GM21786 (cell line): ENCODE measurements around the gene POU2F1.

Source experiments
- ATAC-seq: cut with Tn5 transposase; IDR thresholded peaks from one replicate; pipeline ENCODE4 v1.9.1; 2021; ENCODE audit not compliant: unreplicated experiment

Gene POU2F1

DNA sequence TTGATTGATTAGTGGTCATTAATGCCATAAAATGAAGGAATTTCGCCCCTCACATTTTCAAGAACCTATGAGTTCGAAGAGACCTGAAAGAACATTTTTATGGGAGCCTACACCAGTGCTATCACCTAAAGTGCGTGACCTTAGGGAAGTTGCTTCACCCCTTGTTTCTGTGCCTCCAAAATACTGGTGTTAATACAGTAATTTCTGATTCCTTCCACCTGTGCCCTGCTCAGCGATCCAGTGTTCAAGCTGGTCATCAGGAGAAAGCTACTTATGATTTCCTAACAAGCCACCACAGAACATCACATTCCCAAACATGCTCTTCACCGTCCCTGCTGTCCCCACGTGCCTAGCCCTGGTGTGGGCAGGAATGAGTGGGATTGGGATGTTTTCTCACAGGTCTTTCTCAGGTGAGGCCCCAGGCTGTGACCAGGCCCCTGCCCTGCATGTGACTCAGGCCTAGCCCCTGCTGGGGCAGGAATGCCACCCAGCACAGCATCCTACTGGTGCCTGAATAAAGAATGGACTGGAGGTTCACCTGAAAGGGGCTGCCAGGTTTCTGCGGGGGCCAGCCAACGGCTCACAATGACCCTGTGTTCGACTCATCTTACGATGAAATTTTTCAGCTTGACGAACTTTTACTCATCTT, 237.4 kb downstream of the POU2F1 start:
- no peak for ATAC-seq

DNA sequence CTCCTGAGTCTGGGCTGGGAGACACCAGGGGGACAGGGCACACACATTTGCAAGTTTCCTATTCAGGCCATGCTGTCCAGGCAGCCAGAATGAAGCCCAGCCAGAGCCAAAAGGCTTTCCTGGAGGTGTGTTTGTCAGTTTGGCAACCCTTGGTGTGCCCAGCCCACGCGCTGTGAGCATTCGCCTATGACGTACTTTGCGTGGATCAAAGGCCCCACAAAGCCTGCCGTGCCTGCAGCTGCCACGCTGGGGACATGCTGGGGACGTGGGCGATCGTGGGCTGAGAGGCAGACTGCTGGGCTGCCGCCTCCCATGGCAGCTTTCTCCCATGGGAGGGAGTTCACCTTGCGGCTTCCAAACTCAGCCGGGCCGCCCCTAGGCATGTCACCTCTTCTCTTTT, 240.2 kb downstream of the POU2F1 start:
- no peak for ATAC-seq

DNA sequence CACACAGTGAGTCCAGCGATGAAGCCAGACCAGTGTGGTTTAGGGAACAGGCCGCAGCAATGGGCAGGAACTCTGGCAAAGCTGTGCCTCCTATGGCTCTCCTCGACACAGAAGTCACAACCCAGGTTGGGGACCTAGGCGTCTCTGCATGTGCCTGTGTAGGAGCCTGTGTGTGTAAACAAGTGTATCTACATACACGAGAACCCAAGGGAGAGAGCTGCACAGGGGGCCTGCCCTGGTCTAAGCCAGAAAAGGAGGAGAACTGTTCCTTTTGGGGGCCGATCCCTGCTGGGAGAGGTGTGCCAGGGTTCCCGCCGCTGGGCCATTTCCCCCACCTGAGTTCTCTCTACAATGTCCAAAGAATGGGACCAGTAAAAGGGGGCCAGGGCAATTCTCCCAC, 241.7 kb downstream of the POU2F1 start:
- ATAC-seq = no peak

DNA sequence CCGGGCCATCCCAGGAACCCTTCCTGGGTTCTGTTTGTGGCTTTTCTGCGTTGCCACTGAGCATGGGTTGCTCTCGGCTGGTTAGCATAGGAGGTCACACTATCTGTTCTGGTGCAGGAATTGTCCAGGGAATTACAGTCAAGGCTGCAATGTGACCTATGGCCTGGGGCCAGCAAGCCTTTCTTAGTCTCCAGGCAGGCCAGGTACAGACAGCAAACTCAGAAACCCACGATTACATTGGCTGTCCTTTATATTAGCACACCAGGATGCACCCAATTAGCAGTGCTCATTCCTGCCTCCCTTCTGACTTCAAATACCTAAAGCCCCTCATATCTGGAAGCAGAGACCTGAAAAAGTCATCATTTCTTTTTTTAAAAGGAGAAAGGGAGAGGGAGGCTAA, 242.4 kb downstream of the POU2F1 start:
- no peak for ATAC-seq

DNA sequence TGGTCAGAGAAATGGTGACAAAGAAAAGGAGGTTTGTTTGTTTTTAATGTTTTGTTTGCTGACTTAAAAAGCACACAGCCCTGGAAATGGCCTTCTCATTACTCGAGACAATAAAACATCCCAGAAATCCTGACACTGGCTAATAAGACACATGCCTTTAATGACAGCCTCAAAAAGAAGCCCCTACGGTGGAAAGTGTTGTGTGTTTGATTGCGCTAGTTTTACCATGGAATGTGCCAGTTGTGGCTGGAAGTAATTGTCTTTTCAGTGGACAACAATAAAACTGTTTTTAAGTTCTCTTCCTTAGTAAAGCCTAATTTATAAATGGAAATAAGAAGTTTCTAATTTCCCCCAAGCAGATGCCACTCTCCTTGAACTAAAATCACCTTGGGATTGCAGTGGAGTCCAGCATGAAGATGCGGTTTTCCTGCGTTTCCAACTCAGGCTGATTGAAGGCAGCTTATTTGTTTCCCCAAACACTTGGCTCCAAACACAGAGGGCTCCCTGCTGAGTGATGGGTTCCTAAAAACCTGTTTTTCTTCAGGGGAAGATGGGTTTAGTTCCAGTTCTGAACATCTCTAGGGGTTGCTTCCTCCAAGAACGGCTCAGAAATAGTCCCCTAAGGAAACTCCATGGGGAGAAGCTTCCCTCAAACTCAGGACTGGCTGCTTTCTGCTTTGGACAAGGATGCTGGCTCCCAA, 243.3 kb downstream of the POU2F1 start:
- no peak for ATAC-seq

DNA sequence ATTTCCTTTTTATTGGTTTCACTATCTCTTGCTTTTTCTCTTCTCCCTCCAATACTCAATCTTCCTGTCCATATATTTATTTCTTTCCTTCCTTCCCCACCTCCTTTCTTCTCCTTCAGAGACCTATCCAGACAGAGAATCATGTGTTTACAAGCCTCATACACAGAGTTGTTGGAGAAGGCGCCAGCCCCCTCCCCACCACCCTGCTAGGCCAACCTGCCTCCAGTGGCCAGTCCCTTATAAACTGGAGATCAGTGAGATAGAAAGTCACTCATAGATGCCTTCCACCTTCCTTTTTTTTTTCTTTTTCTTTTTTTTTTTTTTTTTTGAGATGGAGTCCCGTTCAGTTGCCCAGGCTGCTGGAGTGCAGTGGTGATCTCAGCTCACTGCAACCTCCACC, 244.3 kb downstream of the POU2F1 start:
- ATAC-seq = no peak

DNA sequence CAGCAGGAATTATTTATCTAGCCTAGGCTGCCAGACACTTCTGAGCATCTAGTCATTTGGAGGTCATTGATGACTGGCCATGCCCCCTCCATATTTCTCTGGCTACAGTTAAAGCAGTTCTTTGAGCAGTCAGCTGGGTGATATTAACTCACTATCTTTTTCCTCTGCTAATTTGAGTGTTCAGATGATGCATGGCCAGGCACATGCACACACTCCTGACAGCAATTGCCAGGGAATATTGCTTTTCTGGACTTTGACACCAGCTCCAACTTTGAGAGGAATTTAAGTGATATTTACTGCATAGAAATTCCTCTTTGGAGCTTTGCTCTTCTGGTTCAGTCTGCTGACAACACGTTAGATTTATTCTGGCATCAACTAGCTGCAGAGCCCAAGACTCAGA, 245.1 kb downstream of the POU2F1 start:
- no peak for ATAC-seq

DNA sequence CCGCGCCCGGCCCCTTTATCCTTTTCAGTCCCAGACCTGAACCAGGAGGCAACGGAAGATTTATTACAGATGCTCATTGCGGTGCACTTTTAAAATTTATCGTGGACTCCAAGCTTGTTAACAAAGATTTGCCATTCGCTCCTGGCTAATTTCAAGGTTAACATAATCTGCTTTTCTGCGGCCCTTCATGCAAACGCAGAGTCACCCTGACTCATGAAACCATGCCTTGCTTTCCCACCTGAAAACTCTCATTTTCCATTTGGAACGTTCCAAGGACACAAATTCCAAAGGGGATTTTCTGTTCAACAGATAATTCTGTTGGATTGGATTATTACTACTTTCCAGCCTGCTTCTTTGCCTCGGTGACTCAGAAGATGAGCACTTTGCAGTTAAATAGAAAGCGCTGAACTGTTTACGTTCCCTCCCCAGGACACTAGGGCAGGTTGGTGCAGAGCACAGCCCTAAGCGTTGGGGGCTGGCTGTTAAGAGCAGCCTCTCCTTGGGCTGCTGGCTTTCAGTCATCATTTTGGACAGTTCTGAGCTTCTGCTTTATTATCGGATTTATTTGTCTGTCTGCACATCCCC, 246.5 kb downstream of the POU2F1 start:
- no peak for ATAC-seq

DNA sequence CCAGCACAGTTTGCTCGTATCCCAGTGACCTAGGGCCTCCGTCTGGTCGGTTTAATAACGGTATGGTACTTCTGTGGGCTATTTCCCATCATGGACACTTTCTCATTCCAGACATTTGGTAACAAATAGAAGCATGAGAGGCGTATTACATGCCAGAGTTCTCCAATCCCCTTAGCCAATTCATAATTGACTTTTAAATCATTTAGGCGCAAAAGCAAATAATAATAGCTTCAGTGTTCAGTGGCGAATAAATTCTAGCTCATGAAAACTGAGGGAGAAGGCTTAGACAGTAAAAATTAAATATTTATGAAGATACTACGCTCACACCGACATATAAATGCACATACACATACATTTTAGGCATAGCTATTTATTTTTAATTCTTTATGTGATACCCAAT, 247.1 kb downstream of the POU2F1 start:
- ATAC-seq = no peak

DNA sequence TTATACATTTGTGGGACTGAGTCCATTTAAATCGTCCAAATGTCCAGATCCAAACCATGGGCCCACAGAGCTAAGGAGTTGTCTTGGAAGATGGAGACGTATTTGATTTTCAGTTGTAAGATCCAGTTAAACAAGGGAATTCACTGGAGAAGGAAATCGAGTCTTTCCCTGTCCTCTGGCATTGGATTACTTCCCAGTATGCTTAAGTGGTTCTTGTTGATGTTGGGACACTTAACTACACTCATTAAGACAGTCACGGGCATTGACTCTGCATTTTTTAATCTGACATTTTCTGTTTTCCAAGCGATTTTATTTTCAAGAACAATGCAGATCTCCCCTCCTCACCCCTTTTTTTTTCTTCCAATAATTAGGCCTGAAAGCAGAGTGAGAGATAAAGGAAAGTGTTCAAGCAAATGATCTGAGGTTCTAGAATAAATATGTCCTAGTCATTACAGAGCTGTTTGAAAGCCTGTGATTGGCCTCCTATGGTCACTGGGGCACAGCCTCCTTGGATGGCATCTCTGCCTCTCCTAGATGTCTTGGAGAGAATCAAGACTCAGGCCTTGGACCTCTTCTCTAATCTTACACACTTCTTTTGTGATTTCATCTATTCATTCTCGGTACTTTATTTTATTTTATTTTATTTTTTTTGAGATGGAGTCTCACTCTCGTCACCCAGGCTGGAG, 248.7 kb downstream of the POU2F1 start:
- ATAC-seq = no peak

DNA sequence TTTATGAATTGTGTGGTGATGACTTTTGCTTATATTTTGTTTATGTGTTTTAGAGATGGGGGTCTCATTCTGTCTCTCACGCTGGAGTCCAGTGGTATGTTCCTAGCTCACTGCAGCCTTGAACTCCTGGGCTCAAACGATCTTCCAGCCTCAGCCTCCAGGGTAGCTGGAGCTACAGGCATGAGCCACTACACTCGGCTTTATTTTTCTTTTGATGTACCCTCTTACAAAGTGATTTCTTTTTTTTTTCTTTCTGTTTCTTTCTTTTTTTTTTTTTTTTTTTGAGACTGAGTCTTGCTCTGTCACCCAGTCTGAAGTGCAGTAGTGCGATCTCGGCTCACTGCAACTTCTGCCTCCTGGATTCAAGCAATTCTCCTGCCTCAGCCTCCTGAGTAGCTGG, 250.9 kb downstream of the POU2F1 start:
- no peak for ATAC-seq

DNA sequence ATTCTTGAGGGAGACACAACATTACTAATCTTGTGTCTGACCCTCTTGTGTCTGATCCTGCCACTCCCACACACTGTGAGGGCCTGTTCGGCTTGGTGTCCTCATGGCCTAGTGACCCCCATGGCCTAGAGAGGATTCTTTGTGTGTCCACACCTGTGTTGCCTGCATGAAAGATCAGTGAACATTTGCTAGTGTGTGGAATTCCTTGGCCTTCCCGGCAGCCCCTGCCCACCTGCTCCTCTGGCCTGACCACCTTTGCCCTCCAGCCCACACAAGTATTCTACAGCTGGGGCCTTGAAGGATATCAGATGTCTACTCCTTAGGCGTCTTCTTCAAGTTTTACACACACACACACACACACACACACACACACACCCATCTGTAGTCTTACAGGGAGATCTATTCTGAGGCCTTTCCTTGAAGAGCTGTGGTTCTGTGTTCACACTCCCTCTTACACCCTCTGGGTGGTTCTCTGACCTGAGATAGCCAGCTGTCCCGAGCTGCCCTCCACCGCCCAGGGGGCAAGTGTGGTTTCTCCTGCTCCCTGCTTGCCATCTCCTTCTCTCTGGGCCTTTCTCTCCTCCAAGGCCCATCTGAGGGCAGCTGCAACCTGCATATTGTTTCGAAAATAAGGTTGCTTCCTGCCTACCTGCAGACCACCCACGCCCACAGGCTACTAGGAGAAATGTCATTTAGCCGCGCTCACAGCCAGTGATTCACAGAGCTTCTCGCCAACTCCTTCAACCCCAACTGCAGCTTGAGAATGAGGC, 252.3 kb downstream of the POU2F1 start:
- ATAC-seq = no peak

DNA sequence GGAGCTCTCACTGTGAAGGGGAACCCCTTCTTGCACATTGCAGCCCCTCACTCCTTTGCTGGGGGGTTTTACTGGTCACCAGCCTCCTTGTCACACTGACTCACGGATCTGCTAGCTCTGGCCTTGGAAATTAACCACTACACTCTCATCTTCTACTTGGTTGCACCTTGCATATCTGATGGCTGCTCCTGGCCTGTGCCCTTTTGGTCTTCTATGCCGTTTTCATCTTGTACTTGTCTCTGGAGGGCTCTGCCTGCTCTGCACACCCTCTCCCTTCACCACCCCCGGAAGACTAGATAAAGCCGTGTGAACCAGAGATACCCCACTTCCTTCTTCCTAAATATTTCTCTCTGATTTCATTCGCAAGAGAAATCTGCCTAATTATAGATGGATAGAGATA, 253.1 kb downstream of the POU2F1 start:
- ATAC-seq = no peak

DNA sequence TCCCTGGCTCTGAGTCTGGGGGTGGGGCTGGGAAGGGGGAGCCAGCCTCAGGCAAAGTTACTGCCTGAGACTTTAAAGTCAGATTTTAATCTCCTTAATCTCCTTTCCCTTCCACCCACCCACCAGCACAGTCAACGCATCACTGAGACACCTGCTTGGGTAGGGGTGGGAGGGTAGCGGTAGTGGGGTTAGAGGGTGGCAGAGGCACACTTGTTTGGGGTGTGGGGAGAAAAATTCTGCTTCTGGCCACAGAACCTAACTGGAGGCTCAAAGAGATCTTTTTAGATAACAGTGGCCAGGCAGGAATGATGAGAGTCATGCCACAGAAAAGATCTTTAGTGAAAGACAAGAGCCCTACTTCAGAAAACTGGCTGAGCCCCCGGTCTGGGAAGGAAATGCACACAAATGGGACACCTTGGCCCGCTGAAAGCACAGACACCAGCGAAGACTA, 253.5 kb downstream of the POU2F1 start:
- ATAC-seq = no peak

DNA sequence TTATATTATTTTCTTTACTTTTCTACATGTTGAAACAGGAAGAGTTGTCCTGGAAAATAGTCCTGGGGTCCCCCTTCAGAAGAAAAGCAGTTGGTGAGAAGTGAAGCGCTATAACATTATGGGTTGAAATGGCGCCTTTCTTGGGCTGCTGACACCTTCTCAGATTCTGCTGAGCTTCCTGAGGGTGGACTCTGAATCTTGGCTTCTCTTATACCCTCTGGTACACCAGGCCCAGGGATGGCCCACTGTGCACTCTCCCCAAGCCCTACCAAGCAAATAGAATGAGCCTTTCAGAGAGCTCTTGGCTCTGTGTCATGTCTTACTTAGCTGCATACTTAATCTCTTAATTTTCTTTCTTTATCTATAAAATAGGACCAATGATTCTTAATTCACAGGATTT, 255.4 kb downstream of the POU2F1 start:
- ATAC-seq = no peak
